ENCODE measurements around the gene LRCH2.

DNA sequence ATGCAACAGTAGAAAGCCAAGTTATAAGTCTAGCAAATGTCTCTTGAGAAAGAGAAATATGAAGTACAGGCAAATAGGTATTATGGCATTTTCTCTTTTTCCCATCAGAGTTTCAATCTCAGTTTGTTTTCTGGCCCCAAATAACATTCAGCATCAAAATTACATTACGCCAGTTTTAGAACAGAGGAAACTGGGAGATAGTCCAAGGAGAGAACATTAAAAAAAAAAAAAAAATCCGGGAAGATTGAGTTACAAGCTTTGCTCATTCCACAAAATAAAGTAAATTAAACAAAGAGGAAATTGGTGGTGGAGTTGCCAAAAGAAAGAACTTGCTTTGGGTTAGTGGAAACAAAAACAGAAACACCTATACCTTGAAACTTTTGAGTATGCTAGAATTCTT lies 166.1 kb downstream of the LRCH2 start:
- no peak for TF ChIP-seq CEBPB (IDR thresholded peaks at IDR 0.05)
- TF ChIP-seq FOXM1 (IDR thresholded peaks at IDR 0.05; ENCODE audit: borderline replicate concordance, low read depth), result no peak
- no peak for TF ChIP-seq EP300 (IDR thresholded peaks at IDR 0.05; ENCODE audit: borderline replicate concordance)
- no peak for TF ChIP-seq TCF12 (IDR thresholded peaks at IDR 0.05; ENCODE audit: low read depth)
- TF ChIP-seq NFIC (IDR thresholded peaks at IDR 0.05), result no peak
- no peak for TF ChIP-seq TAF1 (IDR thresholded peaks at IDR 0.05; ENCODE audit: low read depth)
- no peak for TF ChIP-seq CREB1 (IDR thresholded peaks at IDR 0.05; ENCODE audit: low read depth)
- no peak for TF ChIP-seq RAD21 (IDR thresholded peaks at IDR 0.05; ENCODE audit: low read depth)
- TF ChIP-seq, protein P1, sequence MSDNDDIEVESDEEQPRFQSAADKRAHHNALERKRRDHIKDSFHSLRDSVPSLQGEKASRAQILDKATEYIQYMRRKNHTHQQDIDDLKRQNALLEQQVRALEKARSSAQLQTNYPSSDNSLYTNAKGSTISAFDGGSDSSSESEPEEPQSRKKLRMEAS (IDR thresholded peaks at IDR 0.05), result no peak
- TF ChIP-seq TEAD4 (IDR thresholded peaks at IDR 0.05), result no peak
- TF ChIP-seq YY1 (IDR thresholded peaks at IDR 0.05; ENCODE audit: low read depth), result no peak
- TF ChIP-seq EGR1 (IDR thresholded peaks at IDR 0.05), result no peak
- TF ChIP-seq, protein P2, sequence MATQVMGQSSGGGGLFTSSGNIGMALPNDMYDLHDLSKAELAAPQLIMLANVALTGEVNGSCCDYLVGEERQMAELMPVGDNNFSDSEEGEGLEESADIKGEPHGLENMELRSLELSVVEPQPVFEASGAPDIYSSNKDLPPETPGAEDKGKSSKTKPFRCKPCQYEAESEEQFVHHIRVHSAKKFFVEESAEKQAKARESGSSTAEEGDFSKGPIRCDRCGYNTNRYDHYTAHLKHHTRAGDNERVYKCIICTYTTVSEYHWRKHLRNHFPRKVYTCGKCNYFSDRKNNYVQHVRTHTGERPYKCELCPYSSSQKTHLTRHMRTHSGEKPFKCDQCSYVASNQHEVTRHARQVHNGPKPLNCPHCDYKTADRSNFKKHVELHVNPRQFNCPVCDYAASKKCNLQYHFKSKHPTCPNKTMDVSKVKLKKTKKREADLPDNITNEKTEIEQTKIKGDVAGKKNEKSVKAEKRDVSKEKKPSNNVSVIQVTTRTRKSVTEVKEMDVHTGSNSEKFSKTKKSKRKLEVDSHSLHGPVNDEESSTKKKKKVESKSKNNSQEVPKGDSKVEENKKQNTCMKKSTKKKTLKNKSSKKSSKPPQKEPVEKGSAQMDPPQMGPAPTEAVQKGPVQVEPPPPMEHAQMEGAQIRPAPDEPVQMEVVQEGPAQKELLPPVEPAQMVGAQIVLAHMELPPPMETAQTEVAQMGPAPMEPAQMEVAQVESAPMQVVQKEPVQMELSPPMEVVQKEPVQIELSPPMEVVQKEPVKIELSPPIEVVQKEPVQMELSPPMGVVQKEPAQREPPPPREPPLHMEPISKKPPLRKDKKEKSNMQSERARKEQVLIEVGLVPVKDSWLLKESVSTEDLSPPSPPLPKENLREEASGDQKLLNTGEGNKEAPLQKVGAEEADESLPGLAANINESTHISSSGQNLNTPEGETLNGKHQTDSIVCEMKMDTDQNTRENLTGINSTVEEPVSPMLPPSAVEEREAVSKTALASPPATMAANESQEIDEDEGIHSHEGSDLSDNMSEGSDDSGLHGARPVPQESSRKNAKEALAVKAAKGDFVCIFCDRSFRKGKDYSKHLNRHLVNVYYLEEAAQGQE (IDR thresholded peaks at IDR 0.05; ENCODE audit: low read depth), result no peak
